ENCODE measurements around the gene ARL15. TPM values are rescaled to one million over a fixed set of nuclear protein-coding genes. Genes with fewer than 3 reads are reported as not detected.

Gene ARL15
- total and polyA plus RNA-seq, 9 of the 15 experiments (the other 6 are each of a cell fraction or from before 2014, with no cell fraction given): 18.5 to 80.4 (median 57.0) TPM

GRCh38 chr5:54184806-54185205 is 125.6 kb downstream of the ARL15 start (continued):
- TF ChIP-seq MGA (IDR thresholded peaks at IDR 0.05) (no peak), SAFB (IDR thresholded peaks at IDR 0.05; ENCODE audit: borderline replicate concordance, low read depth, low read length) (no peak), CBFA2T3 (IDR thresholded peaks at IDR 0.05) (peak; percentile 54), GATAD2B (IDR thresholded peaks at IDR 0.05; ENCODE audit: borderline replicate concordance) (no peak), ZNF778 (CRISPR knock-in tag; IDR thresholded peaks at IDR 0.05) (no peak)

Data from K562 (cell line).